Measurements from ENCODE around the gene ZNF841.
"Not testable (repeated sequence)": the region's sequence is repeated elsewhere in the genome, so short reads cannot be mapped to it uniquely, and the experiment has no call there.

ZNF841 gene

DNA sequence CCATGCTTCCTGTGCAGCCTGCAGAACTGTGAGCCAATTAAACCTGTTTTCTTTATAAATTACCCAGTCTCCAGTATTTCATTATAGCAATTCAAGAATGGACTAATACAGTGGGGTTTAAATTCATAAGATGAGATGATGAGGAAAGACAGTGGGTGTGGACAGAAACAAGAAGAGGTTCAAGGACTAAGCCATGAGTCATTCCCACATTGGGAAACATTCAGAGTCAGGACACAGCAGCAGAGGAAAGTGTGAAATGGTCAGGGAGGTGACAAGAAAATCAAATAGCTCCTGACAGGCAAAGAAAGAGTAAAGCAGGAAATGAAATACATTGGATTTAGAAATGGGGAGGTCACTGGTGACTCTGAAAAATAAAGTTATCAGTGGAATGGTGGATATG, 9.1 kb downstream of the ZNF841 start:
- in situ Hi-C loops (cut with HindIII; ENCODE audit: low pct_ligation_motif_present, low pct_unique_long_range_greater_than_20kb, low sequenced_read_pairs) = no loop called here
- no peak for DNase-seq

DNA sequence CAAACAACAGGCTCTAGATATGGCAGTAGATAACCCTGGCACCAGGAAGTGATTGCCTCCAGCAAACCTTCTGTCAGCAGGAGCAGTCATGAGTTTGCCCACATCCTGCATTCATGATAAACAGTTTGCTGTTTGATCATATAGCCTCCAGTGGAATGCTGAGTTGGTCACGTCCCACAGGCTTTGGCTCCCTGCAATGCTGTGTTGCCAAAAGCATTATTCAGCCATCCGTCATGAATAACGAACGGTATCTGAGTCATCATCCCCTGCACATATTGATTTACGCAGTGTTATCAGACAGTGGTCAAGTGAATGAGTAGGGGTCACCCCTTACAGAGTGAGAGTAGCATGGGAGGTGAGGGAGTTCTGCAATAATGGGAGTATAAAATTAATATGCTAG, 25.1 kb downstream of the ZNF841 start:
- in situ Hi-C loops (cut with HindIII; ENCODE audit: low pct_ligation_motif_present, low pct_unique_long_range_greater_than_20kb, low sequenced_read_pairs) = no loop called here
- DNase-seq = no peak

DNA sequence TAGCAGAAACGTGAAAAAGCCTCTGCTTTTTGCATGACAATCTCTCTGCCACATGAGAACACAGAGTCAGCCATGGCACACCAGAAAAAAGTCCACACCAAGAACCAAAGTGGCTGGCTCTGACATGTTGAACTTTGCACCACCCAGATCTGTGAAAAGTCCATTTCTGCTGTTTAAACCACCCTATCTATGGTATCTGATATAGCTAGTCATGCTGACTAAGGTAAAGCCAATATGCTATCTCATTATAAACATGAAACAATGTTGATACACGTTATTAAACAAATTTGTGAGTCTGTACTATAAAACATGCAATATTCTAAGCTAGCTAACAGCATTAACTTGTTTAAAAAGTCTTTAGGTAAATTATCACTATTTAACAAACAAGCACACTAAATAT, 25.9 kb downstream of the ZNF841 start:
- DNase-seq = no peak
- in situ Hi-C loops (cut with HindIII; ENCODE audit: low pct_ligation_motif_present, low pct_unique_long_range_greater_than_20kb, low sequenced_read_pairs) = no loop called here

DNA sequence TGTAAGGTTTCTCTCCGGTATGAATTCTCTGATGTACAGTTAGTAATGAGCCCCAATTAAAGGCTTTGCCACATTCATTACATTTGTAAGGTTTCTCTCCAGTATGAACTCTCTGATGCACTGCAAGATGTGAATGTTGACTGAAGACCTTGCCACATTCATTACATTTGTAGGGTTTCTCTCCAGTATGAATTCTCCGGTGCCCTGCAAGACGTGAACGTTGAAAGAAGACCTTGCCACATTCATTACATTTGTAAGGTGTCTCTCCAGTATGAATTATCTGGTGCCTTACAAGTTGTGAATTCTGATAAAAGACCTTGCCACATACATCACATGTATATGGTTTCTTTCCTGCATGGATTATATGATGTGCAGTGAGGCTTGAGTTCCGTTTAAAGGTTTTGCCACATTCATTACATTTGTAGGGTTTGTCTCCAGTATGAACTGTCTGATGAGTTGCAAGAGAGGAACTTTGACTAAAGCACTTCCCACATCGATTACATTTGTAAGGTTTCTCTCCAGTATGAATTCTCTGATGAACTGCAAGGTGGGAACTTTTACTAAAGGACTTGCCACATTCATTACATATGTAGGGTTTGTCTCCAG, 29.2 kb downstream of the ZNF841 start:
- DNase-seq = no peak
- in situ Hi-C loops (cut with HindIII; ENCODE audit: low pct_ligation_motif_present, low pct_unique_long_range_greater_than_20kb, low sequenced_read_pairs) = no loop called here

DNA sequence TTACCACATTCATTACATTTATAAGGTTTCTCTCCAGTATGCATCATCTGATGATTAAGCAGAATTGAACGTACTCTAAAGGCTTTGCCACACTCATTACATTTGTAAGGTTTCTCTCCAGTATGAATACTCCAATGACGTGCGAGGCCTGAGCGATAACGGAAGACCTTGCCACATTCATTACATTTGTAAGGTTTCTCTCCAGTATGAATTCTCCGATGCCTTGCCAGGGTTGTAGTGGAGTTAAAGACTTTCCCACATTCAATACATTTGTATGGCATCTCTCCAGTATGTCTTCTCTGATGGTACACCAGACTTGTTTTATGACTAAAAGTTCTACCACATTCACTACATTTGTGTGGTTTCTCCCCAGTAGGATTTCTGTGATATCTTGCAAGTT, 30.2 kb downstream of the ZNF841 start:
- DNase-seq = no peak
- in situ Hi-C loops (cut with HindIII; ENCODE audit: low pct_ligation_motif_present, low pct_unique_long_range_greater_than_20kb, low sequenced_read_pairs) = no loop called here

DNA sequence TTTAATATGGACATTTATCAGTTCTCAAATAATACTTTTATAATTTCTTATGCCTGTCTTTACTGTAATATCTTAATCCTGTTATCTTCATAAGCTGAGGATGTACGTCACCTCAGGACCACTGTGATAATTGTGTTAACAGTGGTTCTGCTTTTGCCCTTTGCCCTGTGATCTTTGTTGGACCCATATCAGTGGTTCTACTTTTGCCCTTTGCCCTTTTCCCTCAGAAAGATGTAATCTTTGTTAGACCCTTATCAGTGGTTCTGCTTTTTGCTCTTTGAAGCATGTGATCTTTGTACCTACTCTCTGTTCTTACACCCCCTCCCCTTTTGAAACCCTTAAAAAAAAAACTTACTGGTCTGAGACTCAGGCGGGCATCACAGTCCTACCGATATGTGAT, 39.1 kb downstream of the ZNF841 start:
- in situ Hi-C loops (cut with HindIII; ENCODE audit: low pct_ligation_motif_present, low pct_unique_long_range_greater_than_20kb, low sequenced_read_pairs); DNase-seq: not testable (repeated sequence)

DNA sequence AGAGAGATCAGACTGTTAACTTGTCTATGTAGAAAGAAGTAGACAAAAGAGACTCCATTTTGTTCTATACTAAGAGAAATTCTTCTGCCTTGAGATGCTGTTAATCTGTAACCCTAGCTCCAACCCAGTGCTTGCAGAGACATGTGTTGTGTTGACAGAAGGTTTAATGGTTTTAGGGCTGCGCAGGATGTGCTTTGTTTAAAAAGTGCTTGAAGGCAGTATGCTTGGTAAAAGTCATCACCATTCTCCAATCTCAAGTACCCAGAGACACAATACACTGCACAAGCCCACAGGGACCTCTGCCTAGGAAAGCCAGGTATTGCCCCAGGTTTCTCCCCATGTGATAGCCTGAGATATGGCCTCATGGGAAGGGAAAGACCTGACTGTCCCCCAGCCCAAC, 43.8 kb downstream of the ZNF841 start:
- DNase-seq; in situ Hi-C loops (cut with HindIII; ENCODE audit: low pct_ligation_motif_present, low pct_unique_long_range_greater_than_20kb, low sequenced_read_pairs): not testable (repeated sequence)

DNA sequence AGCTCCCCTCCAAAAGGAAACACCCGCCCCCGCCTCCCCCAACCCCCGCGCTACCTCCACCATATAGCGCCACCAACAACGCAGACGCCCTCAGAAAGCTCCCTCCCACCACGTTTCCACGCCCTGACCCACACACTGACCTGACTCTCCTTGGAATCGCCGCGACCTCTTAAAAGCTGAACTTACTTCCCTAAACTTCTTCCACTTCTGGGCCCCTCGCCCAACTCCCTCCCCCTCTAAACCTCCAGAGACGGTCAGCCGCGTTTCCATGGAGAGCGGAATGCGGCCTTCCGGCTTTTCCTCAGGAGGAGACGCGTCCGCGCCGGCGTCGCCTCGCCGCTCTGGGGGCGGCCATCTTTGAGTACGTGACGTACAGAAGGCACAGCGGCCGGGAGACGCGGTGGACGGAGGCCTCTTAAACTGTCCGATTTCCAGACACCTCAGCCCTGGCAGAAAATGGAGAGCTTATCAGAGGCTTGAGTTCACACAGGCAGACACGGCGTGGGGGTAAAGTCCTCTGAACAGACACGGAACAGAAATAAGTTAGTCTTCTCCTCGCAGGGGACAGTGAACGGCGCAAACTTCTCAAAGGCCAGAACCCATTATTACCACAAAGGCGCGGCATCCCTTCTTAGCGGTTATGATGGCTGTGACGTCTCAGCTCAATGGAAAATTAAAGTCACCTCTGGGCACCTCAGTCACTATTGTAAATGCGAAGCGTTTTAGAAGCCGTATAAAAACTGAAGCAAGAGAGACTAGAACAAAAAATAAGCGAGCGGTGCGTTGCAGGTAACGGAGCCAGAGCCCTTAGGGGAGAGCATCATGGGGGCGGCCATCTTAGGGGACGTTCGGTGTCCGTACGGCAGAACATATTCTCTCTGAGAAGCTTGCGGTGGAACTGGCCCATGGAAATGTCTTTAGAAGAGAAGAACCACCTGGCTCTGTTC, 46.7 kb downstream of the ZNF841 start, which contains the start of gene ZNF432:
Gene ZNF432, minus strand, starts transcription at position 284 of the 947 bp plus-strand sequence. CDS start 1,970 bp downstream, outside the sequence.
- in situ Hi-C loops (cut with HindIII; ENCODE audit: low pct_ligation_motif_present, low pct_unique_long_range_greater_than_20kb, low sequenced_read_pairs) = no loop called here
- peak; percentile 57 for DNase-seq

DNA sequence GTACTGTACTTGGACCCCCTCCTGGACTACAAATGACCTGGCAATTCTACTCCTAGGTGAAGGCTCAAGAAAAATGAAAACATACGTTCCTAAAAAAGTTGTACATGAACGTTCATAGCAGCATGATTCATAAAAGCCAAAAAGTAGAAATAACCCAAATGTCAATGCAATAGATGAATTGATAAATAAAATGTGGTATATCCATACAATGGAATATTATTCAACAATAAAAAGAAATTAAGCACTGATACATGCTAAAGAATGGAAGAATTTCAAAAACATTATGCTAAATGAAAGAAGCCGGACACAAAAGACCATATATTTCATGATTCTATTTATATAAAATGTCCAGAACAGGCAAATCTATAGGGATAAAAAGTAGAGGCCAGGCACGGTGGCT, 56.4 kb downstream of the ZNF841 start:
- no peak for DNase-seq
- in situ Hi-C loops (cut with HindIII; ENCODE audit: low pct_ligation_motif_present, low pct_unique_long_range_greater_than_20kb, low sequenced_read_pairs) = no loop called here

DNA sequence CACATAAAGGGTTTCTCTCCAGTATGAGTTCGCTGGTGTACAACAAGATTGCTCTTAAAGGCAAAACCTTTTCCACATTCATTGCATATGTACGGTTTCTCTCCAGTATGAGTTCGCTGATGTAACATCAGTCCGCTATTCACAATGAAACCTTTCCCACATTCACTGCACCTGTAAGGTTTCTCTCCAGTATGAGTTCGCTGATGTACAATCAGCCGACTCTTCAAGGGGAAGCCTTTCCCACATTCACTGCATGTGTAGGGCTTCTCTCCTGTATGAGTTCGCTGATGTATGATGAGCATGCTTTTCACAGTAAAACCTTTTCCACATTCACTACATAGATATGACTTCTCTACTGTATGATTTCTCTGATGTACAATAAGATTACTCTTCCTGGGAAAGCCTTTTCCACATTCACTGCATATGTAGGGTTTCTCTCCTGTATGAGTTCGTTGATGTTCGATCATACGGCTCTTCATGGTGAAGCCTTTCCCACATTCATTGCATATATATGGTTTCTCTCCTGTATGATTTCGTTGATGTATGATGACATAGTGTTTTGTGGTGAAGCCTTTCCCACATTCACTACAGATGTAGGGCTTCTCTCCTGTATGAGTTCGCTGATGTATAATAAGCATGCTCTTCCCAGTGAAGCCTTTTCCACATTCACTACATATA, 61.4 kb downstream of the ZNF841 start:
- in situ Hi-C loops (cut with HindIII; ENCODE audit: low pct_ligation_motif_present, low pct_unique_long_range_greater_than_20kb, low sequenced_read_pairs) = no loop called here
- no peak for DNase-seq

DNA sequence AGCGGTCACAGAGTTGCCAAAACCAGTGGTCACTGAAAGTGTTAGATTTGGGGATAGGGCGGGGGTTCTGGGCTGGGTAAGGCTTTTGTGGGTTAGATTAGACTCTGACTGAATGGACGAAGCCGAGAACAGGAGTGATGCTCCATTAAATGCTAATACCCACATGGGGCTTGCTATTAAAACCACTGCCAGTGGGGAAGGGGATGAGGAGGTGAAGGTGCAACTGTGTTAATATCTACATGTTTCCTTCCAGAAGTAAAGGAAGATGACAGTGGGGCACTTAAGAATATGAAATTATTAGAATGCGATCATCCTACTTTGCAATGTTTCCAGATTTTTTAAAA, 66.8 kb downstream of the ZNF841 start:
- no peak for DNase-seq
- in situ Hi-C loops (cut with HindIII; ENCODE audit: low pct_ligation_motif_present, low pct_unique_long_range_greater_than_20kb, low sequenced_read_pairs) = no loop called here

DNA sequence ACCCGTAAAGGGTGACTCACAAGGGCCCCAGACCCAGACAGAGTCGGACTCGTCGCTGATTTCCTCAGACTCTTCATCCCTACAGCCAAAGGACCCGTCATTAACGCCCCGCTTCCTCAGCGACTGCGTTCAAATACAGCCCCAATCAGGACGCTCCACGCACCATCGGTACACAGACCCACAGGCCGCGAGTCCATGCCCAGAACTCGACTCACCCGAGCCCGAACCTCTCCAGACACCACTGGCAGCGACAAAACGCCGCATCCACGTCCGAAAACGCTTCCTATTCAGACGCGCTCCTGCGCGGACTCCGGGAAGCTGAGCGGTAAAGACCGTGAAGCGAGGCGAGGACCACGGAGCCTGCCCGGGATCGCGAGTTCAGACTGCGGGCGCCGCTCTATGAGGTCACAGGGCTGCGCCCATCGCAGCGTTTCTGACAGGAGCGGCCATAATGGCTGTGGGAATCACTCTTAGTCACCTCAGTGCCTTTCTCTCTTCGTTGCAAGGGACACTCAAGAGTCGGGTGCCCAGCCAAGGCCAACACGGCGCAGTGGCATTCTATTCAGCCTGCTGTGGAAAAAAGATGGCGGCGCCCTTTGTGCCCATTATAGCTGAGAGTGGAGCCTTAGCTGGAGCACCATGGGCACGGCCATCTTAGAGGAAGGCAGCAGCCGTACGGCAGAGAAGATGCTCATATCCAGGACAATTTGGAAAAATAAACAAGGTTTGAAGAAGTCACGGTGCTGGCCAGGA, 67.4 kb downstream of the ZNF841 start, which contains the start of gene ZNF614:
Gene ZNF614, minus strand, starts transcription at position 353 of the 753 bp plus-strand sequence. CDS start 2,634 bp downstream, outside the sequence.
- in situ Hi-C loops (cut with HindIII; ENCODE audit: low pct_ligation_motif_present, low pct_unique_long_range_greater_than_20kb, low sequenced_read_pairs) = no loop called here
- peak; percentile 82 for DNase-seq

DNA sequence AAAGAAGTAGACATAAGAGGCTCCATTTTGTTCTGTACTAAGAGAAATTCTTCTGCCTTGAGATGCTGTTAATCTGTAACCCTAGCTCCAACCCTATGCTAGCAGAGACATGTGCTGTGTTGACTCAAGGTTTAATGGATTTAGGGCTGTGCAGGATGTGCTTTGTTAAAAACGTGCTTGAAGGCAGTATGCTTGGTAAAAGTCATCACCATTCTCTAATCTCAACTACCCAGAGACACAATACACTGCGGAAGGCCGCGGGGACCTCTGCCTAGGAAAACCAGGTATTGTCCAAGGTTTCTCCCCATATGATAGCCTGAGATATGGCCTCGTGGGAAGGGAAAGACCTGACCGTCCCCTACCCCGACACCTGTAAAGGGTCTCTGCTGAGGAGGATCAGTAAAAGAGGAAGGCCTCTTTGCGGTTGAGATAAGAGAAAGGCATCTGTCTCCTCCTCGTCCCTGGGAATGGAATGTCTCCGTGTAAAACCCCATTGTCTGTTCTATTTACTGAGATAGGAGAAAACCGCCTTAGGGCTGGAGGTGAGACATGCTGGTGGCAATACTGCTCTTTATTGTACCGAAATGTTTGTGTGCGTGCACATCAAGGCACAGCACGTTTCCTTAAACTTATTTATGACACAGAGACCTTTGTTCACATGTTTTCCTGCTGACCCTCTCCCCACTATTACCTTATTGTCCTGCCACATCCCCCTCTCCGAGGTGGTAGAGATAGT, 69.1 kb downstream of the ZNF841 start:
- DNase-seq; in situ Hi-C loops (cut with HindIII; ENCODE audit: low pct_ligation_motif_present, low pct_unique_long_range_greater_than_20kb, low sequenced_read_pairs): not testable (repeated sequence)

DNA sequence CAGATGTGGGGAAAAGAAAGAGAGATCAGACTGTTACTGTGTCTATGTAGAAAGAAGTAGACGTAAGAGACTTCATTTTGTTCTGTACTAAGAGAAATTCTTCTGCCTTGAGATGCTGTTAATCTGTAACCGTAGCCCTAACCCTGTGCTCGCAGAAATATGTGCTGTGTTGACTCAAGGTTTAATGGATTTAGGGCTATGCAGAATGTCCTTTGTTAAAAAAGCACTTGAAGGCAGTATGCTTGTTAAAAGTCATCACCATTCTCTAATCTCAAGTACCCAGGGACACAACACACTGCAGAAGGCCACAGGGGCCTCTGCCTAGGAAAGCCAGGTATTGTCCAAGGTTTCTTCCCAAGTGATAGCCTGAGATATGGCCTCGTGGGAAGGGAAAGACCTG, 71.1 kb downstream of the ZNF841 start:
- in situ Hi-C loops (cut with HindIII; ENCODE audit: low pct_ligation_motif_present, low pct_unique_long_range_greater_than_20kb, low sequenced_read_pairs) = not testable (repeated sequence)

DNA sequence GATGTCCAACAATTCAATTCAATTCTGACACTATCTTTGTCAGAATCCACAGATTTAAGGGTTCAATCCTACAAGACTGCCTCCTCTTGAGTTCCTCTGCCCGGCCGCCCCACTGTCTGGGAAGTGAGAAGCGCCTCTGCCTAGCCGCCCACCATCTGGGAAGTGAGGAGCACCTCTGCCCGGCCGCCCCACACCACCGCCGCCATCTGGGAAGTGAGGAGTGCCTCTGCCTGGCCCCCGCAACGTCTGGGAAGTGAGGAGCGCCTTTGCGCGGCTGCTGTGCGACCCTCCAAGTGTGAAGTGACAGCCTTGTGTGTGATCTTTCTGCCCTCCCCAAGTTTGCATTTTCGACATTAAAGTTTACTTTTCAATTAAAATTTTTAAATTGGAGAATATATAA, 73.4 kb downstream of the ZNF841 start:
- no peak for DNase-seq
- in situ Hi-C loops (cut with HindIII; ENCODE audit: low pct_ligation_motif_present, low pct_unique_long_range_greater_than_20kb, low sequenced_read_pairs) = no loop called here

More for the DNA sequence above, 71.1 kb downstream of the ZNF841 start:
- not testable (repeated sequence) for DNase-seq

DNA sequence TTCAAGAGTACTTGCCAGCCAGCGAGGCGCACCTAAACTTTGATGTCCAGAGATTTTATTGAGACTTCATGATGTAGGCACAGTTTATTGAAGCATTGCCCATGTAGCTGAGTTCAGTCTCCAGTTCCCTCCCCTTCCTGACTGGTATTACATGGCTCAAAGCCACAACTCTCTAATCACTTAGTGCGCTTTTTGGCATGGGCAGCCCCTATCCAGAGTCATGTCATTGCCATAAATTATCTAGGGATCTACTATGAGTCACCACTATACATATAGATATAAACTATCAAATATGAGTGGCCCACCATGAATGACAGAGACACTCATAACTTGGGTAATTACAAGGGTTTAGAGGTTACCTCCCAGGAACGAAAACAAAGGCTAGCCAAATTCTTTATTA, 75.1 kb downstream of the ZNF841 start:
- in situ Hi-C loops (cut with HindIII; ENCODE audit: low pct_ligation_motif_present, low pct_unique_long_range_greater_than_20kb, low sequenced_read_pairs) = no loop called here
- no peak for DNase-seq

Measured in ACHN (cell line).